Neural progenitor cell (in vitro differentiated cells): ENCODE measurements around the gene ITPR2. TPM values are rescaled to one million over a fixed set of nuclear protein-coding genes. Genes with fewer than 3 reads are reported as not detected.

Experiments used
- DNase-seq: peaks from one replicate; pipeline ENCODE4 v3.0.0-alpha.2; 2016; ENCODE audit warnings: low spot score
- H2AFZ ChIP-seq: fragments of 200-600 bp; sonication (generic); replicated peaks from 2 replicates; pipeline ENCODE4 v1.6.1; 2016; ENCODE audit warnings: antibody characterized with exemption
- H3F3A ChIP-seq: fragments of 200-600 bp; sonication (generic); 2 replicates; pipeline ENCODE4 v1.6.1; 2016; ENCODE audit warnings: antibody characterized with exemption, low read depth
- H3K27ac ChIP-seq: fragments of 200-600 bp; sonication (generic); 2 replicates; pipeline ENCODE4 v1.5.1; 2016; ENCODE audit warnings: mild to moderate bottlenecking
- H3K27me3 ChIP-seq: fragments of 200-600 bp; sonication (generic); 2 replicates; pipeline ENCODE4 v1.6.1; 2016; ENCODE audit warnings: mild to moderate bottlenecking, moderate library complexity
- H3K36me3 ChIP-seq: fragments of 200-600 bp; sonication (generic); 2 replicates; pipeline ENCODE4 v1.5.1; 2016
- H3K4me1 ChIP-seq: fragments of 200-600 bp; sonication (generic); 2 replicates; pipeline ENCODE4 v1.6.1; 2016; ENCODE audit warnings: mixed run types
- H3K4me2 ChIP-seq: fragments of 200-600 bp; sonication (generic); 2 replicates; pipeline ENCODE4 v1.6.1; 2016
- H3K4me3 ChIP-seq: fragments of 200-600 bp; sonication (generic); 2 replicates; pipeline ENCODE4 v1.5.1; 2016
- H3K79me2 ChIP-seq: fragments of 200-600 bp; sonication (generic); 2 replicates; pipeline ENCODE4 v1.6.1; 2016; ENCODE audit warnings: low read depth
- H3K9ac ChIP-seq: fragments of 200-600 bp; sonication (generic); 2 replicates; pipeline ENCODE4 v1.6.1; 2016
- H3K9me3 ChIP-seq: fragments of 200-600 bp; sonication (generic); 2 replicates; pipeline ENCODE4 v1.5.1; 2016; ENCODE audit warnings: low read depth
- H4K20me1 ChIP-seq: fragments of 200-600 bp; sonication (generic); 2 replicates; pipeline ENCODE4 v1.6.1; 2016; ENCODE audit warnings: low read depth
- H3K27ac Mint-ChIP-seq: 3 replicates; pipeline ENCODE4 v1.8.0; 2021; ENCODE audit warnings: mixed read lengths
- H3K27me3 Mint-ChIP-seq: 2 replicates; pipeline ENCODE4 v1.8.0; 2022; ENCODE audit warnings: low read depth, mild to moderate bottlenecking, inconsistent platforms, moderate library complexity, mixed read lengths; ENCODE audit not compliant: insufficient read depth
- H3K36me3 Mint-ChIP-seq: 3 replicates; pipeline ENCODE4 v1.8.0; 2021; ENCODE audit warnings: mixed read lengths
- H3K4me1 Mint-ChIP-seq: 3 replicates; pipeline ENCODE4 v1.8.0; 2021; ENCODE audit warnings: mixed read lengths
- H3K4me3 Mint-ChIP-seq: 3 replicates; pipeline ENCODE4 v1.8.0; 2021; ENCODE audit warnings: mild to moderate bottlenecking, moderate library complexity, mixed read lengths
- H3K9me3 Mint-ChIP-seq: 3 replicates; pipeline ENCODE4 v1.8.0; 2020; ENCODE audit warnings: mixed read lengths
- EZH2 ChIP-seq: fragments of 200-600 bp; sonication (generic); IDR thresholded peaks from 2 replicates; pipeline ENCODE4 v1.6.1; 2017; ENCODE audit warnings: antibody characterized with exemption, mild to moderate bottlenecking, moderate library complexity
- EZH2phosphoT487 ChIP-seq: fragments of 200-600 bp; sonication (generic); IDR thresholded peaks from 2 replicates; pipeline ENCODE4 v1.6.1; 2017; ENCODE audit warnings: antibody characterized with exemption
- total RNA-seq: library from RNA; depleted of rRNA; stranded (reverse); fragments of >200 nt; gene quantifications from 2 replicates; pipeline ENCODE4 v1.2.3, GENCODE V29; 2015; ENCODE audit warnings: low replicate concordance
- TF ChIP-seq, protein P1 (sequence below): fragments of 200-600 bp; sonication (generic); IDR thresholded peaks from 2 replicates; pipeline ENCODE4 v1.5.1; 2017; ENCODE audit warnings: antibody characterized with exemption, mild to moderate bottlenecking

Gene ITPR2
- total RNA-seq, 1 donor from 2014 or later, result 11.4 TPM

DNA sequence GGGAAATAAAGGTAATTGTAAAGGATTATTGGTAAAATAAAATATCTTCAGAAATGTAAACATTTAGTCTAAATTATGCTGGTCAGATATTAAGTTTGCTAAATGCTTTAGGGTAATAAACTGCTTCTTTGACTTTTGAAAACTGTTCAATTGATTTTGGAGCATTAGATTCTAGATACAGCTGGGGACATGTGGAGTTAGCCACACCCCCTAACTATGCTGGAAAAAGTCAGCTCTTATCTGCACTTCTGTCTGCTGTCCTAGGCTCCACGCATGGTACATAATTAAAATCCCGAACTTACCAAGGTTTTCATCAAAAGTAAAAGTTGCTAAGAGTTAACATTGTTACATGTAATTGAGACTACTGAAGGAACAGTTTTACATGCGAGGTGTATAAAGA, 78.8 kb downstream of the ITPR2 start:
- no peaks in the 10 kb centered on the region for H3K4me1 ChIP-seq
- no peaks in the 10 kb centered on the region for H4K20me1 ChIP-seq
- H3K27me3 ChIP-seq, result no peaks in the 10 kb centered on the region
- H3K4me3 ChIP-seq, result no peak overlapping the region
- H3K79me2 ChIP-seq, result no peaks in the 10 kb centered on the region
- H3K9me3 Mint-ChIP-seq, result peaks cover 20% of the 10 kb centered on the region
- H3K4me2 ChIP-seq, result no peak overlapping the region
- H3K27me3 Mint-ChIP-seq, result no peaks in the 10 kb centered on the region
- no peak overlapping the region for H2AFZ ChIP-seq
- H3K4me1 Mint-ChIP-seq, result no peaks in the 10 kb centered on the region
- H3K27ac Mint-ChIP-seq, result no peak overlapping the region
- TF ChIP-seq EZH2phosphoT487, result no peak
- TF ChIP-seq, protein P1, sequence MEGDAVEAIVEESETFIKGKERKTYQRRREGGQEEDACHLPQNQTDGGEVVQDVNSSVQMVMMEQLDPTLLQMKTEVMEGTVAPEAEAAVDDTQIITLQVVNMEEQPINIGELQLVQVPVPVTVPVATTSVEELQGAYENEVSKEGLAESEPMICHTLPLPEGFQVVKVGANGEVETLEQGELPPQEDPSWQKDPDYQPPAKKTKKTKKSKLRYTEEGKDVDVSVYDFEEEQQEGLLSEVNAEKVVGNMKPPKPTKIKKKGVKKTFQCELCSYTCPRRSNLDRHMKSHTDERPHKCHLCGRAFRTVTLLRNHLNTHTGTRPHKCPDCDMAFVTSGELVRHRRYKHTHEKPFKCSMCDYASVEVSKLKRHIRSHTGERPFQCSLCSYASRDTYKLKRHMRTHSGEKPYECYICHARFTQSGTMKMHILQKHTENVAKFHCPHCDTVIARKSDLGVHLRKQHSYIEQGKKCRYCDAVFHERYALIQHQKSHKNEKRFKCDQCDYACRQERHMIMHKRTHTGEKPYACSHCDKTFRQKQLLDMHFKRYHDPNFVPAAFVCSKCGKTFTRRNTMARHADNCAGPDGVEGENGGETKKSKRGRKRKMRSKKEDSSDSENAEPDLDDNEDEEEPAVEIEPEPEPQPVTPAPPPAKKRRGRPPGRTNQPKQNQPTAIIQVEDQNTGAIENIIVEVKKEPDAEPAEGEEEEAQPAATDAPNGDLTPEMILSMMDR, result no peak
- no peak for TF ChIP-seq EZH2
- peaks cover 7% of the 10 kb centered on the region for H3K9me3 ChIP-seq
- no peak overlapping the region for H3K4me3 Mint-ChIP-seq
- no peak for DNase-seq
- no peak overlapping the region for H3K27ac ChIP-seq
- H3K9ac ChIP-seq, result no peak overlapping the region
- H3F3A ChIP-seq, result no peaks in the 10 kb centered on the region
- no peaks in the 10 kb centered on the region for H3K36me3 ChIP-seq
- no peaks in the 10 kb centered on the region for H3K36me3 Mint-ChIP-seq

DNA sequence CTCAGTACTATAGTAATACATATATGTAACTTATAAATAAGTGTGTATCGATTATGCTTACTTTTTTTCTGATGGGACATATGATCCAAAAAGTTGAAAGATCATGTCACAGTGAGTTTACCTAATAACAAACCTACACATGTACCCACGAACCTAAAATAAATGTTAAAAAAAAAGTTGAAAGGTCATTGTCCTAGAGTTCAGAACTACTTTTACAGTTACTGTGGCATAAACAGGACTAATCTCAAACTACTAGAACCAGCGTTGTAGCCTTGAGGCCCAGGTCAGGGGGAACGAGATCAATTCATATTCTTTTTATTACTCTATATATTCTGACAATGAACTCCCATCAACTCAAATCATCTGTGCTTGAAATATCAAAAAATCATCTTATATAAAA, 81.8 kb downstream of the ITPR2 start:
- Histone ChIP-seq H3K79me2 (no peaks in the 10 kb centered on the region), H3K4me1 (no peaks in the 10 kb centered on the region), H3K4me3 (no peak overlapping the region), H3K9ac (no peak overlapping the region), H3F3A (no peaks in the 10 kb centered on the region), H3K36me3 (no peaks in the 10 kb centered on the region), H3K27me3 (no peaks in the 10 kb centered on the region), H2AFZ (no peak overlapping the region), H3K9me3 (peaks cover 7% of the 10 kb centered on the region), H3K27ac (no peak overlapping the region), H3K4me2 (no peak overlapping the region), H4K20me1 (no peaks in the 10 kb centered on the region)
- no peaks in the 10 kb centered on the region for H3K36me3 Mint-ChIP-seq
- no peak for TF ChIP-seq EZH2
- TF ChIP-seq, protein P1, result no peak
- TF ChIP-seq EZH2phosphoT487, result no peak
- peaks cover 14% of the 10 kb centered on the region for H3K9me3 Mint-ChIP-seq
- no peaks in the 10 kb centered on the region for H3K27me3 Mint-ChIP-seq
- H3K27ac Mint-ChIP-seq, result no peak overlapping the region
- no peak for DNase-seq
- no peak overlapping the region for H3K4me3 Mint-ChIP-seq
- H3K4me1 Mint-ChIP-seq, result peaks cover 9% of the 10 kb centered on the region

DNA sequence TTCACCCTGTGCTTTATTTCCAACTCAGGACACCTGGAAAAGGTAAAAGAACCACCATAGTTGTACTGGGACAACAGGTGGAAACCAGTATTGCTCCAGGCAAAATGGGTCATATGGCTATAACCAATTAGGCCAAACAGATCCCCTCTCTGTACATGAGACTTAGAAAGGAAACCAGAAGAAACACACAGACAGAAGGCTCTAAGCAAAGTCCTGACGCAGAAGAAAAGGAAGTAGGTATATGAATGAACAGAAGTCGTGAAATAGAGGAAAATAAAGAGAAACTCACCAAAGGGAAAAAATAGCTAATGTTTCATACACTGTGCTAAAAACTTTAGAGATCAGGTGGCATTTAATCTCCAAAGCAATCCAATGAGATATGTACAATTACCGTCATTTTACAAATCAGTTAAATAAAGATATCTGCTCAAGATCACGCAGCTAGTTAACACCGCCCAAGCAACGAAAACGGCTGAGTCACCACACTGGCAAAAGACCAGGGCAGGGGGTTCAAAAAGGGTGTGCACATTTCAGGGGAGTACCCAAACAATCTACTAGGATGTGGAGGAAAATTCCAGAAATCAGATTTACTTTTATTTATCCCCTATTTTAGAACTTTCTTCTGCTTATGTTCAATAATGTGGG, 82.3 kb downstream of the ITPR2 start:
- Histone ChIP-seq H2AFZ (no peak overlapping the region), H3K36me3 (no peaks in the 10 kb centered on the region), H3K9ac (no peak overlapping the region), H3K4me3 (no peak overlapping the region), H3K4me2 (no peak overlapping the region), H3F3A (no peaks in the 10 kb centered on the region), H3K4me1 (no peaks in the 10 kb centered on the region), H3K27ac (no peak overlapping the region), H4K20me1 (no peaks in the 10 kb centered on the region), H3K79me2 (no peaks in the 10 kb centered on the region), H3K9me3 (peaks cover 7% of the 10 kb centered on the region), H3K27me3 (no peaks in the 10 kb centered on the region)
- H3K4me1 Mint-ChIP-seq, result peaks cover 14% of the 10 kb centered on the region
- H3K27me3 Mint-ChIP-seq, result no peaks in the 10 kb centered on the region
- peaks cover 9% of the 10 kb centered on the region for H3K9me3 Mint-ChIP-seq
- no peaks in the 10 kb centered on the region for H3K36me3 Mint-ChIP-seq
- TF ChIP-seq EZH2phosphoT487, result no peak
- TF ChIP-seq, protein P1, result no peak
- no peak for TF ChIP-seq EZH2
- H3K27ac Mint-ChIP-seq, result no peak overlapping the region
- DNase-seq, result no peak
- no peak overlapping the region for H3K4me3 Mint-ChIP-seq
